Chondrocyte (in vitro differentiated cells): ENCODE measurements around the gene CLTCL1. TPM values are rescaled to one million over a fixed set of nuclear protein-coding genes. Genes with fewer than 3 reads are reported as not detected.

Source experiments
- DNase-seq: peaks from one replicate; pipeline ENCODE4 v3.0.0; 2021; ENCODE audit warnings: mixed read lengths, low spot score
- H3K27ac Mint-ChIP-seq: one replicate; pipeline ENCODE4 v1.8.0; 2021; ENCODE audit warnings: mild to moderate bottlenecking, moderate library complexity, mixed read lengths; ENCODE audit not compliant: unreplicated experiment
- H3K27me3 Mint-ChIP-seq: 2 replicates; pipeline ENCODE4 v1.8.0; 2021; ENCODE audit warnings: low read depth, mixed read lengths
- H3K36me3 Mint-ChIP-seq: 2 replicates; pipeline ENCODE4 v1.8.0; 2021; ENCODE audit warnings: low read depth, mixed read lengths
- H3K4me1 Mint-ChIP-seq: 2 replicates; pipeline ENCODE4 v1.8.0; 2021; ENCODE audit warnings: low read depth, mild to moderate bottlenecking, mixed read lengths
- H3K4me3 Mint-ChIP-seq: one replicate; pipeline ENCODE4 v1.8.0; 2021; ENCODE audit warnings: mild to moderate bottlenecking, moderate library complexity, mixed read lengths; ENCODE audit not compliant: unreplicated experiment
- H3K9me3 Mint-ChIP-seq: 2 replicates; pipeline ENCODE4 v1.8.0; 2021; ENCODE audit warnings: low read depth, mixed read lengths
- CTCF ChIP-seq: fragments of 200-600 bp; sonication (generic); IDR thresholded peaks from 2 replicates; pipeline ENCODE4 v1.5.0; 2021; ENCODE audit warnings: antibody characterized with exemption, mild to moderate bottlenecking, moderate library complexity
- total RNA-seq: library from RNA; stranded (reverse); gene quantifications from 3 replicates; pipeline ENCODE4 v1.2.1, GENCODE V29; 2021

Gene CLTCL1
- total RNA-seq, 1 donor from 2014 or later, result 24.2 TPM

- Mint-ChIP-seq H3K36me3 (peaks cover 29% of the 10 kb centered on the region), H3K27me3 (no peaks in the 10 kb centered on the region), H3K27ac (no peak overlapping the region), H3K9me3 (no peaks in the 10 kb centered on the region), H3K4me3 (no peak overlapping the region), H3K4me1 (peaks cover 5% of the 10 kb centered on the region)
- TF ChIP-seq CTCF, result no peak
- no peak for DNase-seq
These were observed 57.2 kb downstream of the CLTCL1 start for GRCh38 chr22:19234126-19234896.

- Mint-ChIP-seq H3K4me3 (no peak overlapping the region), H3K27ac (no peak overlapping the region)
- DNase-seq, result no peak
These were observed 58.3 kb downstream of the CLTCL1 start for GRCh38 chr22:19233189-19233661.

GRCh38 chr22:19232623-19233022, 58.9 kb downstream of the CLTCL1 start:
- Mint-ChIP-seq H3K4me3 (no peak overlapping the region), H3K27ac (no peak overlapping the region), H3K9me3 (no peaks in the 10 kb centered on the region), H3K4me1 (no peaks in the 10 kb centered on the region), H3K36me3 (peaks cover 42% of the 10 kb centered on the region), H3K27me3 (no peaks in the 10 kb centered on the region)
- DNase-seq, result no peak
- TF ChIP-seq CTCF, result no peak

More at GRCh38 chr22:19233189-19233661, 58.3 kb downstream of the CLTCL1 start:
- H3K4me1 Mint-ChIP-seq, result no peaks in the 10 kb centered on the region
- TF ChIP-seq CTCF, result no peak
- peaks cover 36% of the 10 kb centered on the region for H3K36me3 Mint-ChIP-seq
- no peaks in the 10 kb centered on the region for H3K27me3 Mint-ChIP-seq
- H3K9me3 Mint-ChIP-seq, result no peaks in the 10 kb centered on the region

- Mint-ChIP-seq H3K36me3 (peaks cover 43% of the 10 kb centered on the region), H3K9me3 (no peaks in the 10 kb centered on the region), H3K27ac (no peak overlapping the region), H3K4me1 (no peaks in the 10 kb centered on the region), H3K27me3 (no peaks in the 10 kb centered on the region), H3K4me3 (no peak overlapping the region)
- DNase-seq, result no peak
- TF ChIP-seq CTCF, result no peak
These were observed 59.5 kb downstream of the CLTCL1 start for GRCh38 chr22:19231986-19232385.

GRCh38 chr22:19229600-19229999, 61.9 kb downstream of the CLTCL1 start:
- H3K27me3 Mint-ChIP-seq, result no peaks in the 10 kb centered on the region
- no peaks in the 10 kb centered on the region for H3K4me1 Mint-ChIP-seq
- peaks cover 49% of the 10 kb centered on the region for H3K36me3 Mint-ChIP-seq
- H3K4me3 Mint-ChIP-seq, result no peak overlapping the region
- H3K27ac Mint-ChIP-seq, result no peak overlapping the region
- no peak for TF ChIP-seq CTCF
- no peaks in the 10 kb centered on the region for H3K9me3 Mint-ChIP-seq
- no peak for DNase-seq
